ENCODE data around the gene NPAS3.
"Not testable (repeated sequence)": the region's sequence is repeated elsewhere in the genome, so short reads cannot be mapped to it uniquely, and the experiment has no call there.

Gene NPAS3

DNA sequence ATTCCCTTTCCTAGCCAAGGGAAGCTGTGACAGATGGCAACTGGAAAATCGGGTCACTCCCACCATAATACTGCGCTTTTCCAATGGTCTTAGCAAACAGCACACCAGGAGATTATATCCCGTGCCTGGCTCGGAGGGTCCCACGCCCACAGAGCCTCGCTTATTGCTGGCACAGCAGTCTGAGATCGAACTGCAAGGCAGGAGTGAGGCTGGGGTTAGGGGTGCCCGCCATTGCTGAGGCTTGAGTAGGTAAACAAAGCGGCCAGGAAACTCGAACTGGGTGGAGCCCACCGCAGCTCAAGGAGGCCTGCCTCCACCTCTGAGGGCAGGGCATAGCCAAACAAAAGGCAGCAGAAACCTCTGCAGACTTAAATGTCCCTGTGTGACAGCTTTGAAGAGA is 149.6 kb downstream of the NPAS3 start:
- DNase-seq = not testable (repeated sequence)

DNA sequence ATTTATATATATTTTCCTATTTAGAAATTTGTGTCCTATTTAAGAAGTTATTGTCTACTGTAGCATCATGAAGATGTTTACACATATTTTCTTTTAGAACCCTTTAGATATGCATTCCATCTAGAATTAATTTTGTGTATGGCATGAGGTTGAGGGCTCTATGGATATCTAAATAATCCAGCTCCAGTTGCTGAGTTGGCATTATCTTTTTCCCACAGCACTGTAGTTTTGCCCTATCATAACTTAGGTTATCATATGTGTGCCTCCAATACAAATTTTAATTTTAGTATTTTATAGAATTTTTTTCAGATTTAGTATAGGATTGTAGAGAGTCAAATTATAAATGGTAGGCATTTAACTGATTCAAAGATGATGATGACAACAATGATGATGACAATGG is 159.3 kb downstream of the NPAS3 start:
- DNase-seq = no peak

DNA sequence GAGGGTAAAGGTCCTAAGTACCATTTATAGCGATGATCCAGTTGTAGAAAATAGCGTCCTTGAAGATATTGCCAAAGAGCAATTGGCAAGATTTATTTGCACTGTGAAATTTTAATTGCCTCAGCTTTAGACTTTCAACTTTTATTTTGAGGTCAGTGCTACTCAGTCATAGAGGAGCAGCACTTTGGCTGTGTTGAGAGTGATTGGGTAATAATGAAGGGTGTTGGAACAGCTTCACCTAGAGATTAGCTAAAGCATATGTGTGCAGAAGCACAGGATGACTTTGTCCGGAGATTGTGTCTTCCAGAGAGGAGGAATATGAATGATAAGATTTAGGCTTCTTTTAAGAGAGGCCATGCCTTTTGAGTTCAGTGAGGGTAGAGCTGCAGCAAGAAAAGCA is 164.8 kb downstream of the NPAS3 start:
- DNase-seq = no peak

DNA sequence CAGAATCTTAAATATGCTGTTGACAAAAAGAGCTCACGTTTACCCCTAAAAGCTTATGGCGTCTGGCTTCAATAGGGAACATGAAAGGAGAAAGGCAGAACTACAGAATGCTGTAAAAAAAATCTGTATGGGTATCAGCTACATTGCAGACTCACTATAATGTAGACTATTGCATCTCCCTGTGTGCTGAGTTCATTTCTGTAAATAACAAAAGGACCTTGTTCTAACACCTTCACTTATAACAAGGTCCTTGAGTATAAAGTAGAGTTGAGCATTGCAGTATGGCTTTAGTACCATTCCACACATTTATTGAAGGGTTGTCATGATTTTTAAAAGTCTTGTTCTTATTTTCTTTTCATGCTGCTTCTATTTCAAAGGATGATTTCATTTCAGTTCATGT is 165.3 kb downstream of the NPAS3 start:
- DNase-seq = no peak

DNA sequence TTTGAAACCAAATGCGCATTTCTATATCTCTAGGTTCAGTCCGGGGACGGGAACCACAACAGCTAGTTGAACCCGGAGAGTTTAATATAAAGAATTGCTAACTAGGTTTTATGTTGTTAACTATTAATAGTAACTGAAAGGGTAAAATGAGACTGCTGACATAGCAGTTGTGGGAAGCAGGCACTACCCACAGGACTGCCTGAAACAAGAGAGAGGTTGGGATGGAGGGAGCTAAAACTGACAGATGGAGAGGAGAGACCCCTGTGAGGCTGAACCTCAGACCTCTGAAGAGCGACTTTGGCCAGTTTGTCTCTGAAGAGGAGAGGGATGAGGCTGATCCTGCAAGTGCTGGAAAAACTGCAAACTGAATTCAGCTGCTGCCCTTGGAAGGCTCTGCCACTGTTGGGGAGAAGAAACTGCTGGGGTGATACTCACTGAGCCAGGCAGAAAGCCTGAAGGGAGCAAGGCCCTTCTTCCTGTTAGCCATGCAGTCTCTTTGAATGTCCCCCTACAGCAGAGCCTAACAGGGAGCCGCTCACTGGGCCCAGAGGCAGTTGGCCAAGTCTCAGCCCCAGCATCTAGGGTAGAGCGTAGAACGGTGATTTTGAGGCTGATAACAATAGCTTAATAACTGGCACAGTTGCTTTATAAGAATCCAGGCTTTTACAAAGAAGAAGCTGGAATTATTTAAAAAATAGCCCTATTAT is 172.2 kb downstream of the NPAS3 start:
- DNase-seq = no peak

DNA sequence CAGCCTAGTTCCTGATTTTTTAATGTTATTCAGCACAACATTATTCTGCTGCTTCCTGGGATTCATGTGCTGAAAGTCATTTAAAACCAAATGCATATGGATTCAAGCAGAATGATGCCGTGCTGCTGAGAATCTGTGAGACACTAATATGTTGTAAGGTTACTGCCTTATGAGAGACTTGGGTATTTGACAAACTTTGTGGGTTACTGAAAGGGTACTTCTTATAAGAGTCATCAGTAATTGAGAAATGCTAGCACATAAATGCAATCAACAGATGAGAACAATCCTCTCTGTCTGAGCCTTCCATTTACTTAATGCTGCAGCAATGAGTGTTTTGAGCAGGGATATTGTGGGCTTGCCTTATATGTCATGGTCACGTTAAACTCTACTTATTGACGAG is 175.7 kb downstream of the NPAS3 start:
- DNase-seq = no peak

DNA sequence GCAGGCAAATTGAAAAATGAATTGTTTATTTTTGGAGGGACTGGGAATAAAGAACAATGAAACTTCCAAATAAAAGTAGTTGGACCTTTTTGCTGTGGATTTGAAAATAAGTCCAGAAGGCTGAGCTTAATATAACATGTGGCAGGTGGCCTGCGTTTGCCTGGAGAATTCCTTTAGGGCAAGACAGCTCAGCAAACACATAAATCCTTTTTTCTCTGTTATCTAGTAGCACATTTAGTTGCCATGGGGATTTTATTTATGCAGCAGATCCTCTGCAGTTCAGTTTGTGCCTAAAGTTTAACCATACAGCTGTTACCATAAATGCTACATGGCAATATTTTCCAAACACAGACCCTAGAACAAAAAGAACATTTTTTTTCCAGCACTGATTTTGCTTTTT is 180.0 kb downstream of the NPAS3 start:
- DNase-seq = no peak

DNA sequence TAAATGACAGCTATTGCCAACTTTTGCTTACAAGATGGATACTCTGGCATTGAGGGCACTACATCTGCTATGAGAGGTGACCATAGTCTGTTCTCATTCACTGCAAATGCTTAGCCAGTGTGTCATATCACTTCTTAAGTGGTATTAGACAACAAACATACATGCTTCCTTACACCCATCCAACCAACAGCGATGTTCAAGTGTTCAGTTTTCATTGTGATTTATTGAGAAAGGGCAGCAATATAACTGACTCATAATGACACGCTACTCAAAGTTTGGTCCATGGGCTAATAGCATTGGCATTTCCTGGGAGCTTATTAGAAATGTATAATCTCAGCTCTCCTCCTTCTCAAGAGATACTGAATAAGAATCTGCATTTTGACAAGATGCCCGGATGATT is 181.7 kb downstream of the NPAS3 start:
- DNase-seq = no peak

DNA sequence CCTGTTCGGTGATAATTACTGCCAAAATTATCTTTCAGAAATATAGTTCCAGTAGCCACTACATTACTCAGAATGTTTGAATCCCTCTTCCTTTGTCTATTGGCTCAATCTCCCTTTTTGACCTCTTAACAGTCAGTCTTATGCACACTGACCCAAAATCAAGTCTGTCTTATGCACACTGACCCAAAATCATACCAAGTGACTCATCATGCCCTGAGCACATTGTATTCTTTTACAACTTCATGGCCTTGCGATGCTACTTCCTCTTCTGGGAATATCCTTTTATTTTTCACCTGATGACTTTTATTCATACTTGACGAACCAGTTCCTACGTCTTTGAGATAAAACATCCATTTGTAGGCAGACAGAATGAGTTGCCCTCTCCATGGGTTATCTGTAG is 182.3 kb downstream of the NPAS3 start:
- DNase-seq = no peak

DNA sequence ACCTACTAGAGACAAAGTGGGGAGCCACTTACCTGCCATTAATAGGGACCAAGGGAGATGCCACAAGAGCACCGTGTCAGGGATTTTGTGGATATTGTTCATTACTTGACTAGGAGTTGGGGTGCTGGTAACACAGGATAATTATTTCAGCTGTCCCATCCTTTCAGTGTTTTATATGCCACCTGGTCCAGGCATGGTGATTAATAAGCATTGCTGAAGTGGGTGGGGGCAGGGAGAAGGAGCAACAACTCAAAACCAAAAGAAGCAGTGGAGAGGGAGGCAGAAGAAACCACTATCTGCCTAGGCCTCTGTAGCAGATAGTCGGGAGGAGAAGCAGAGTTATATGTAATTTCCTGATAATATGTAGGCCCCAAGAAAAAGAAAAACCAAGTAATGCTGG is 184.6 kb downstream of the NPAS3 start:
- no peak for DNase-seq

DNA sequence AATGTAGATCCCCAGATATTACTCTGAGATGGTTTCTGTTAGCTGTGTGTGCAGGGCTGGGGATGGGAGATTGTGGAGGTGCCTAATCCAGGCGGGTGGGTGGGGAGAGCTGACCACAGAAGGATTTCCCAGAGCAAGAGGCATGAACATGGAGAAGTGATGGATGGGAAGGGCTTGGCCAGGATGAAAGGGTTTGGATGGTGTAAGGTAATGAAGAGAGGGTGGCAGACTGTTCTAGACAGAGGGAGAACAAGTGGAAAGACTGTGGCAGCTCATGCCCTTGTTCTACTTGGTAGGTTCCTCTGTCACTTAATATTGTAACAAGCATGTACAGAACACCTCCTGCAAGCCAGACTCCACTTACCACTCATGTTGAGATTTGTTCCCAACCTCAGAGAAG is 187.8 kb downstream of the NPAS3 start:
- no peak for DNase-seq

DNA sequence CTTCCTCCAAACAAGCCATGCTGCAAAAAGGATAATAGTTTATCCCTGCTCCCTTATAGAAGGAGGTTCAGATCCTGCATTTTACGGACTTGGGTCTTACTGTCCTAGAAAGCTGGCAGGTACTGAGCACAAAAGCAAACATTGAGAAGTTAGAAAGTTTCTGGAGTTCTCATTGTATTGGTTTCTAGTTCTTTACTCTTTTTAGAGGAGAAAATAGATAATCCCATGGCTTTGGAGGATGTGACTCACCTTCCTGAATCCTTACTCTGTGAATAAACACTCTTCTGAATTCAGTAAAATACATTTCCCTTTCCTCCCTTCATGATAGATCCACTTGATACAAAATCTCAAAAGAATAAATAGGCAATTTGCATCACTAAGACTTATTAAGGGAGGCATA is 188.9 kb downstream of the NPAS3 start:
- DNase-seq = no peak

DNA sequence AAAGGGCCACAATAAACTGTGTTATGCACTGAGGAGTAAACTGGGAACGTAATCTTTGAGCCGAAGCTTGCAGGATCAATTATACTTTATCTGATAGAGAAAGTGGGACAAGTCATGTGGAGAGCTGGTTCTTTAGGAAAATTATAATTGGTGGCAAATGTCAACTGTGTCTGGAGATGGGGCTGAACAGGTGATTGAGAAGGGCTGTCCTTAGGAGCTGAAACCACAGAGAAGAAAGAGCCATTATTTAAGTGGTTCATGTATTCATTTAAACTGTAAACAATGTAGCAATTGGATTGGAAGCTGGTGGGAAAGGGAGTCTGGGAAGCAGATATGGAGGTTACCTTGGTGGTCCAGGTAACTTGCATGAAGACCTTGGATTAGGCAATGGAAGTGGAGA is 193.1 kb downstream of the NPAS3 start:
- DNase-seq = no peak

DNA sequence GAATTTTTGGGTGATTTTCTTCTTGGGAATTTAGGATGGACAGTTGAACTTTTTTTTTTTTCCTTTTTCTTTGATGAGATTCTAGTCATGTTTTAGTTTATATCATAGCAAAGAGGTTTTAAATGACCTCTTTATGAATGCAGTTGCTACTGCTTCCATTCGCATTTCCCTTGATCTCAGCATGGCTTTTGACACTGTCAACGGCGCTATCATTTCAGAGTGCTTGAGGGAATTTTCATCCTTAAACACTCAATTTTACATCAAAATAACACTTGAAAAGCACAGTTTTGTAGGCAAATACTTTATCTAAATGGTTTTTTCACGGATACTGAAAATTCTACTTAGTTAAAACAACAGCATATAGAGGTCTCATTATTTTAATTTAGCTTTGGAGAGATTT is 195.5 kb downstream of the NPAS3 start:
- no peak for DNase-seq

DNA sequence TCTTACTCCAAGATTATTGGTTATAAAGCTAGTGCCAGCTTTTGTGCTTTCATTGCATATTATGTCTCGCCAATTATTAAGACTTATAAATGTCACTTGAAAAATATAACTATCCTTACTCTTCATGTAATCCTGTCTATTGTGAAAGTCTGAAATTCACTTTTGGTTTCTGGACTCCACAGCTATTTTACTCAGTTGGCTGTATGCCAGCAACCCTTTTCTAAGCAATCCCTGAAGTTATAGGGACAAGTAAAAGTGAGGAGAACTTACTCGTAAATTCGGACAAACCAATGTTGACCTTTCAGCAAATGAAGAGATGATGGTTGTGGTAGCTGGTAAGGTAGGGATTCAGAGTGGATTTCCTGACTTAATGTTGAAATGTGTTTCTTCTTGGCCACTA is 196.3 kb downstream of the NPAS3 start:
- no peak for DNase-seq

DNA sequence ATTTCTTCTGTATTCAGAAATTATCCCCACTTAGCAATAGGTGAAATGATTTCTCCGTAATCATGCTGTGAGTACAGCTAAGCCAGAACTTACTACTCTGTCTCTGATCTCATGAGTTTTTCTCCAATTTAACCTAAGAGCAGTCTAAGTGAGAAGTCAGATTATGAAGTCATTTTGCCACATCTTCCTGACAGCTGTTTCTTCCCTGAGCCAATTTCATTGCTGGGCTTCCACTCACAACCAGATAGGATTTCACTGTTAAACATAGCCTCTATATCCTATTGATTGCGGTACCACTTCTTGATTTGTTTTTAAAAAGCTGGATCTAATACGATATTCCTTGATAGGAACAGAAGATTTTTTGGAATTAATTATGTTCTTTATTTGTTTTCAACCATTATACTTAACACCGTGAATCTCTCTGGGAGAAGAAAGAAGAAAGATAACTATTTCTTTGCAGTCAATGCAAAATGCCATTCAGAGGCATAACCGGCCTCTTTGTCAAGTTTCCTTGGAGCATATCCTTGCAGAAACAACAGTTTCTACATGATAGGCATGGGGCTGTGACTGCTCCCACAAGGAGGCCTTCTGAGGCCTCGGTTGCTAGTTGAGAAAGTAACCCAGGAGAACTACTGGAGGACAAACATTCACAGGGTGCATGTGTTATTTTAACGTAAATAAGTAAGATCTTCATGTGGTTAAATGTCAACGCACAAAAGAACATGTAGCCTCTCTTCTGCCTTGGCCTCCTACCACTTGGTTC is 212.2 kb downstream of the NPAS3 start:
- no peak for DNase-seq

DNA sequence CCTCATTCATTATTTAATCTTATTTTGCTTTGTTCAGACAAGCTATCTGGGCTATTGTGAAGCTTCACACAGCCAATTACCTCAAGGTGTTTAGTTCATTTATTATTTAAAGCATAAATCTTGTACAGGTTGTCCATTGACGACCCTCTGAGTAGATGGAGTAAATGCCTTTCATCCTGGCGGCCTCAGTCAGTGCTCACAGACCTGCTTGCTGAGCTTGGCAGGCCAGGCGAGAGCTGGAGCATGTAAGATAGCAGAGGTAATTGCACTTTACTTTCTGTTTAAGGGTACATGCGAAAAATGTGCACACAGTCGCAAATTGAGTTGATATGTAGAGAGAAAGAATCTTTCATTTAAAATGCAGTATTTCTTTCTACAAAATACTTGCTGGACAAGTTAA is 224.4 kb downstream of the NPAS3 start:
- no peak for DNase-seq

DNA sequence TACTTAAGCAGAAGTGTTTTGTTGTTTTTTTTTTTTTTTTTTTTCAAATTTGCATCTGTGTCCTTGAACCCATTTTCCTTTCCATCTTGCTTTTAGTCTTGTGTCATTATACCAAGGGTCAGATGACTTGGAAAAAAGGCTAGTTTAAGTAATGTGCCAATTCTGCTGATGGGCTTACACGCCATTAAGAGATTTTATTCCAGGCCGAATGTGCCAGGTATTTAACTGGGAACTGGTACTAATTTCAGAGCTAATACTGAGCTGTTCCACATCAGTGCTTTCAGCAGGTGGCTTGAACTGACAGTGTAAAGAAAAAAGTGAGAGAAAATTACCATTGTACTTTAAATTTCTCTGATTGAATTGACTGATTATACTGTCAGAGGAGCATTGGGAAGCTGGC is 224.9 kb downstream of the NPAS3 start:
- no peak for DNase-seq

DNA sequence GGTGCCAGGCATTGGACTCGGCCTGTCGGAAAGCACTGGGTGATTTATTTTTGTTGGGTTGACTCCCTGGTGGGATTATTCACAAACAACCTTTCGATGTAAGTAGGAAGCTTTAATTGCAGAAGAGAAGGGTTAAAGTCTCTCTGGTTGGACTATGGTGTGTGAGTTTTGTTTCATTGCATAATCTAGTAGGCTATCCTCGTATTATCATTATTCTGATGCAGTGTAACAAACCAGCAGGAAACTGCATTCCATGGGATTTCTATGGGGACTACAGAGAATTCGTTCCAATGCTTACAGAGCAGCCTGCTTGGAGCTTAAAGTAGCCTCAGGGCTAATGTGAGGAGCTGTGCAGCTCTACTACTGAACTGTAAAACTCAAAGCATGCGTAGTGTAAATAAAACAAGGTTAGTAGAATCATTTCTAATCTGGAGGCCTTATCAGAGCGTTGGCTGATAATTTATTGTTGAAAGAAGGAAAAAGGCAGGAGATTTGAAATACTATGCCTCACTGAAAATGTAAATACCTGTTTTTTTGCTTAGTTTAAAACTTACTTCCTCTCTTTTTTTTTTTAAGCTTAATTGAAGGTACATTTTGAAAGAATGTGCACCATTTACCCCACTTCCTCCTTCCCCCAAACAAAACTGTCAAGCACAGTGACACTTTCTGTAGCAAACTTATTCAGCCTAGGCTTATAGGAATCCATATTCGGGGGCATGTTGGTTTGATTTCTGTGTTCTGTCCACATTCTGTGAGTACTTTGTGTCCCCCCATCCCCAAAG is 226.7 kb downstream of the NPAS3 start:
- DNase-seq = no peak

DNA sequence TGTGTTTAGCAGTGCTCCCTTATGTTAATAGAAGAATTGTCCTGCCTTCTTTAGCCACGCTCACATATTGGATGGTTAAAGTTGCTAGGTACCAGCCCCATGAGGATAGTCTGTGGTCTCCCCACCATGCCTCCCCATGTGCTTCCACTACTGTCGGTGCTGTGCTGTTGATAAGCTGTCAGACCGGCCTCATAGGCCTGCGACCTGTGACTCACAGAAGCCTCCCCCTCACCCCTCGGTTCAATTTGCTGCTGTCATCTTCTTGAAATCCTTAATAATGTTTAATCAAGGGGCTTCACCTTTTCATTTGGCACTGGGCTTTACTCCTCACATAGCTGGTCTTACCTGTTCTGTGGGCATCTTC is 227.2 kb downstream of the NPAS3 start:
- DNase-seq = no peak

DNA sequence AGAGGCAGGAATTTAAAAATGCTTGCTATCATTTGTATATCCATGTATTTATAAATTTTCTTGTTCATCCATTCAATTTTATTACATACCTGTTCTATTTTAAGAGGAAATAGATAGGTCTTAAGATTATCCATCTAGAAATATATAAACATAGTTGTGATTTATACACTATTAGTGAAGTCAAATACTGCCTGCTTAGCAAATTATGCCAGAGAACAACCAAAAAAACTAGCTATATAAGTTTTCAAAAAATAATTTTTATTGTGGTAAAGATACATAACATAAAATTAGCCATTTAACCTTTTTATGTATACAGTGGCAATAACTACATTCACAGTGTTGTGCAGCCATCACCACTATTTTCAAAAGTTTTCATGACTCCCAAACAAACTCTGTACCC is 237.3 kb downstream of the NPAS3 start:
- DNase-seq = no peak

DNA sequence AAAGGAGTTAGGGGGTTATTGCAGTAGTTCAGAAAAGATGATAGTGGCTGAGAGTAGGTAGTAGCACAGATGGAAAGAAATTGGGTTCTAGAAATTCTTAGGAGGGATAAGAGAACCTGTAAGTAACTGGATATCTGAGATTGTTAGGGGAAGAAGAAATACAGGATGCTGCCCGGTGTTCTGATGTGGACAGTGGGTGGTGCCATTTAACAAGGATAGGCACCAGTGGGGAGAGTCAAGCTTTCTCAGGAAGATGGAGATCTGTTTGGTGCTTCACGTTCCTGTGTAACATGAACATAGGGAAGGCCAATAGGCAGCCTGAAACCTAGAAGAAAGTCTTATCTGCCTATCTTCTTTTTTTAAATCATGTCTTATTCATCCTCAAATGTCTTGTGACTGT is 245.9 kb downstream of the NPAS3 start:
- no peak for DNase-seq

DNA sequence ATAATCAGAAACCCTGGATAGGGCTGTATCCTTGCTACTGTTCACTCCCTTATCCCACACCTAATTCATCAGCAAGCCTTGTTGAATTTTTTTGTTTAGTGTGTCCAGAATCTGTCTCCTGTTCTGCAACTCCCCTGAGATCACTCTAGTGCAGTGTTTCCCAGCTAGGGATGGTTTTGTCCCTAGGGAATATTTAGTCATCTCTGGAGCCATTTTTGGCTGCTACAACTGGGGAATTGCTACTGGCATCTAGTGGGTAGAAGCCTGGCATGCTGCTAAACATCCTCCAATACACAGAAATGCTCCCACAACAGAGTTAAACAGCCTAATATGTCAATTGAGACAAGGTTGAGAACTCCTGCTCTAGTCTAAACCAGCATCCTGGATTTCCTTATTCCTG is 248.0 kb downstream of the NPAS3 start:
- DNase-seq = no peak

DNA sequence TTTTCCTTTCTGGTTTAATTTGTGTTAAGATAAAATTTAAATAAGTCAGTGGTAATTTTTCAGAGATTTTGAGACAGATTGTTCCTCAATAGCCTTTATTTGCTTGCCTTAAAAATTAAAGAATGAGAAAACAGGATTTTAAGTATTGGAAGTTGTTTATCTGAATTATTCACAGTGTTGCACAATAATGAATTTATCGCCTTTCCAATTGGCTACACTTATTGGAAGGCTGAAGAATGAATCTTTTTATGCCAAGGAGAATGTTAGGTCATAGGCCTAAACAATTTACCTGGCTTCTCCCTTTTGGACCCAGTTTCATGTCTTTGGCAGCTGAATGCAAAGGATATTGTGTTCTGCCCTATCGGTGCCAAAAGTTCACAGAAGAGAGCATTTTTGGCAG is 250.2 kb downstream of the NPAS3 start:
- no peak for DNase-seq
